ENCODE data around the gene SLAIN2. TPM values are rescaled to one million over a fixed set of nuclear protein-coding genes. Genes with fewer than 3 reads are reported as not detected.

The SLAIN2 gene
- total RNA-seq, 1 experiment from 2014 or later: 35.8 TPM

GRCh38 chr4:48429709-48430474 lies 88.6 kb downstream of the SLAIN2 start:
- no peak for DNase-seq (ENCODE audit: low spot score)
- ATAC-seq: peak; percentile 68

DNA sequence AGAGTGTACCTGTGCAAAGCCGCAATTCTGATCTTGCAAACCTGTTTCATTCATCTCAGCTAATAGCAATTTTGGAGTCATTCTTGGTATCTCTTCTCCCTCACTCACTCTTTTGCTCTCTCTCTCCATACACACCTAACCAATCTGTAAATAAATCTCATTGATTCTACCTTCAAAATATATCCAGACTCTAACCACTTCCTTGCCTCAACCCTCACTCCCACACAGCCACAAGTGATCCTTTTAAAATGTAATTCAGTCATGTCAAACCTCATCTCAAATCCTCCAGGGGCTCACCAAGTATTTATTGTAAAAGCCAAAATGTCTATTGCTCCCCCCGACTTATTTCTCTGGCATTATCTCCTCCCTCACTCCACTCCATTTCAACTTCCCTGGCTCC lies 90.1 kb downstream of the SLAIN2 start:
- peak overlapping the region; percentile 66 for H3K27ac Mint-ChIP-seq
- no peaks in the 10 kb centered on the region for H3K27me3 Mint-ChIP-seq (ENCODE audit: low read depth)
- no peak for ATAC-seq
- H3K36me3 Mint-ChIP-seq: no peaks in the 10 kb centered on the region
- ChIA-PET POLR2A (no interaction called here), CTCF (interaction anchor here (2.0 kb wide), 1 partner anchor 304 kb away, joined by 4 read pairs; no protein-coding TSS in a partner anchor)
- peaks cover 20% of the 10 kb centered on the region for H3K4me1 Mint-ChIP-seq
- H3K4me3 Mint-ChIP-seq: no peak overlapping the region
- TF ChIP-seq FOXP1 (CRISPR knock-in tag; IDR thresholded peaks at IDR 0.05; ENCODE audit: borderline replicate concordance): no peak
- TF ChIP-seq, protein P1, sequence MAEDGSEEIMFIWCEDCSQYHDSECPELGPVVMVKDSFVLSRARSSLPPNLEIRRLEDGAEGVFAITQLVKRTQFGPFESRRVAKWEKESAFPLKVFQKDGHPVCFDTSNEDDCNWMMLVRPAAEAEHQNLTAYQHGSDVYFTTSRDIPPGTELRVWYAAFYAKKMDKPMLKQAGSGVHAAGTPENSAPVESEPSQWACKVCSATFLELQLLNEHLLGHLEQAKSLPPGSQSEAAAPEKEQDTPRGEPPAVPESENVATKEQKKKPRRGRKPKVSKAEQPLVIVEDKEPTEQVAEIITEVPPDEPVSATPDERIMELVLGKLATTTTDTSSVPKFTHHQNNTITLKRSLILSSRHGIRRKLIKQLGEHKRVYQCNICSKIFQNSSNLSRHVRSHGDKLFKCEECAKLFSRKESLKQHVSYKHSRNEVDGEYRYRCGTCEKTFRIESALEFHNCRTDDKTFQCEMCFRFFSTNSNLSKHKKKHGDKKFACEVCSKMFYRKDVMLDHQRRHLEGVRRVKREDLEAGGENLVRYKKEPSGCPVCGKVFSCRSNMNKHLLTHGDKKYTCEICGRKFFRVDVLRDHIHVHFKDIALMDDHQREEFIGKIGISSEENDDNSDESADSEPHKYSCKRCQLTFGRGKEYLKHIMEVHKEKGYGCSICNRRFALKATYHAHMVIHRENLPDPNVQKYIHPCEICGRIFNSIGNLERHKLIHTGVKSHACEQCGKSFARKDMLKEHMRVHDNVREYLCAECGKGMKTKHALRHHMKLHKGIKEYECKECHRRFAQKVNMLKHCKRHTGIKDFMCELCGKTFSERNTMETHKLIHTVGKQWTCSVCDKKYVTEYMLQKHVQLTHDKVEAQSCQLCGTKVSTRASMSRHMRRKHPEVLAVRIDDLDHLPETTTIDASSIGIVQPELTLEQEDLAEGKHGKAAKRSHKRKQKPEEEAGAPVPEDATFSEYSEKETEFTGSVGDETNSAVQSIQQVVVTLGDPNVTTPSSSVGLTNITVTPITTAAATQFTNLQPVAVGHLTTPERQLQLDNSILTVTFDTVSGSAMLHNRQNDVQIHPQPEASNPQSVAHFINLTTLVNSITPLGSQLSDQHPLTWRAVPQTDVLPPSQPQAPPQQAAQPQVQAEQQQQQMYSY (CRISPR knock-in tag; IDR thresholded peaks at IDR 0.05): no peak
- DNase-seq (ENCODE audit: low spot score): no peak
- H3K9me3 Mint-ChIP-seq: no peaks in the 10 kb centered on the region

More at GRCh38 chr4:48429709-48430474, 88.6 kb downstream of the SLAIN2 start:
- Mint-ChIP-seq H3K36me3 (no peaks in the 10 kb centered on the region), H3K27ac (peak overlapping the region; percentile 14; the same call in 1 of the 2 replicates), H3K27me3 (ENCODE audit: low read depth) (no peaks in the 10 kb centered on the region), H3K9me3 (no peaks in the 10 kb centered on the region), H3K4me1 (peaks cover 20% of the 10 kb centered on the region), H3K4me3 (no peak overlapping the region)
- TF ChIP-seq FOXJ3 (CRISPR knock-in tag; IDR thresholded peaks at IDR 0.05; ENCODE audit: borderline replicate concordance): no peak
- TF ChIP-seq, protein P2, sequence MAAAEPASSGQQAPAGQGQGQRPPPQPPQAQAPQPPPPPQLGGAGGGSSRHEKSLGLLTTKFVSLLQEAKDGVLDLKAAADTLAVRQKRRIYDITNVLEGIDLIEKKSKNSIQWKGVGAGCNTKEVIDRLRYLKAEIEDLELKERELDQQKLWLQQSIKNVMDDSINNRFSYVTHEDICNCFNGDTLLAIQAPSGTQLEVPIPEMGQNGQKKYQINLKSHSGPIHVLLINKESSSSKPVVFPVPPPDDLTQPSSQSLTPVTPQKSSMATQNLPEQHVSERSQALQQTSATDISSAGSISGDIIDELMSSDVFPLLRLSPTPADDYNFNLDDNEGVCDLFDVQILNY (CRISPR knock-in tag; IDR thresholded peaks at IDR 0.05): no peak
- no peak for TF ChIP-seq NFATC4 (CRISPR knock-in tag; IDR thresholded peaks at IDR 0.05)
- TF ChIP-seq GABPB1 (CRISPR knock-in tag; IDR thresholded peaks at IDR 0.05): no peak
- TF ChIP-seq TP53 (CRISPR knock-in tag; IDR thresholded peaks at IDR 0.05): no peak
- CTCF ChIA-PET: interaction anchor here (2.0 kb wide), 1 partner anchor 302 kb away, joined by 4 read pairs; no protein-coding TSS in a partner anchor
- POLR2A ChIA-PET: no interaction called here

DNA sequence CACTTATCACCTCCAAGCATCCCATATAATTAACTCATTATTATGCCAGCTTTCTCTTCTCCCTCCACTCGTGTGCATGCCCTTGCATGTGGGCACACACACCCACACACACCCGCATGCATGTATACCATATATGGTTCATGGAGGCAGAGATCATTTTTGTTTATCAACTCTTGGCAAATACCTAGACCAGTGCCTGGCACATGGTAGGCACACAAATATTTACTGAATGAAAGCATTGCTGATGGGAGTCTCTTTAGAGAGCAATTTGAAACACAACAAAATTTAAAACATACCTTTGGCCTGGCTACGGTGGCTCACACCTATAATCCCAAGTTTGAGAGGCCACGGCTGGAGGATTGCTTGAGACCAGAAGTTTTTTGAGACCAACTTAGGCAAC lies 90.7 kb downstream of the SLAIN2 start:
- ATAC-seq: no peak
- CTCF ChIA-PET: interaction anchor here (0.7 kb wide), 1 partner anchor 15 kb away, joined by 3 read pairs; no protein-coding TSS in a partner anchor
- H3K36me3 Mint-ChIP-seq: no peaks in the 10 kb centered on the region
- no peak for DNase-seq (ENCODE audit: low spot score)
- POLR2A ChIA-PET: no interaction called here
- no peak overlapping the region for H3K4me3 Mint-ChIP-seq
- H3K27me3 Mint-ChIP-seq (ENCODE audit: low read depth): no peaks in the 10 kb centered on the region
- H3K4me1 Mint-ChIP-seq: peaks cover 20% of the 10 kb centered on the region
- peak overlapping the region; percentile 7 for H3K27ac Mint-ChIP-seq
- H3K9me3 Mint-ChIP-seq: no peaks in the 10 kb centered on the region
- TF ChIP-seq SMAD4 (CRISPR knock-in tag; IDR thresholded peaks at IDR 0.05): no peak
- TF ChIP-seq TP53 (CRISPR knock-in tag; IDR thresholded peaks at IDR 0.05): no peak
- no peak for TF ChIP-seq ZNF219 (CRISPR knock-in tag; IDR thresholded peaks at IDR 0.05; ENCODE audit: borderline replicate concordance)
- TF ChIP-seq JUN (CRISPR knock-in tag; IDR thresholded peaks at IDR 0.05): no peak
- no peak for TF ChIP-seq AR (CRISPR knock-in tag; IDR thresholded peaks at IDR 0.05)
- TF ChIP-seq, protein P3, sequence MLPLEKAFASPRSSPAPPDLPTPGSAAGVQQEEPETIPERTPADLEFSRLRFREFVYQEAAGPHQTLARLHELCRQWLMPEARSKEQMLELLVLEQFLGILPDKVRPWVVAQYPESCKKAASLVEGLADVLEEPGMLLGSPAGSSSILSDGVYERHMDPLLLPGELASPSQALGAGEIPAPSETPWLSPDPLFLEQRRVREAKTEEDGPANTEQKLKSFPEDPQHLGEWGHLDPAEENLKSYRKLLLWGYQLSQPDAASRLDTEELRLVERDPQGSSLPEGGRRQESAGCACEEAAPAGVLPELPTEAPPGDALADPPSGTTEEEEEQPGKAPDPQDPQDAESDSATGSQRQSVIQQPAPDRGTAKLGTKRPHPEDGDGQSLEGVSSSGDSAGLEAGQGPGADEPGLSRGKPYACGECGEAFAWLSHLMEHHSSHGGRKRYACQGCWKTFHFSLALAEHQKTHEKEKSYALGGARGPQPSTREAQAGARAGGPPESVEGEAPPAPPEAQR (CRISPR knock-in tag; IDR thresholded peaks at IDR 0.05): no peak
- TF ChIP-seq, protein P4, sequence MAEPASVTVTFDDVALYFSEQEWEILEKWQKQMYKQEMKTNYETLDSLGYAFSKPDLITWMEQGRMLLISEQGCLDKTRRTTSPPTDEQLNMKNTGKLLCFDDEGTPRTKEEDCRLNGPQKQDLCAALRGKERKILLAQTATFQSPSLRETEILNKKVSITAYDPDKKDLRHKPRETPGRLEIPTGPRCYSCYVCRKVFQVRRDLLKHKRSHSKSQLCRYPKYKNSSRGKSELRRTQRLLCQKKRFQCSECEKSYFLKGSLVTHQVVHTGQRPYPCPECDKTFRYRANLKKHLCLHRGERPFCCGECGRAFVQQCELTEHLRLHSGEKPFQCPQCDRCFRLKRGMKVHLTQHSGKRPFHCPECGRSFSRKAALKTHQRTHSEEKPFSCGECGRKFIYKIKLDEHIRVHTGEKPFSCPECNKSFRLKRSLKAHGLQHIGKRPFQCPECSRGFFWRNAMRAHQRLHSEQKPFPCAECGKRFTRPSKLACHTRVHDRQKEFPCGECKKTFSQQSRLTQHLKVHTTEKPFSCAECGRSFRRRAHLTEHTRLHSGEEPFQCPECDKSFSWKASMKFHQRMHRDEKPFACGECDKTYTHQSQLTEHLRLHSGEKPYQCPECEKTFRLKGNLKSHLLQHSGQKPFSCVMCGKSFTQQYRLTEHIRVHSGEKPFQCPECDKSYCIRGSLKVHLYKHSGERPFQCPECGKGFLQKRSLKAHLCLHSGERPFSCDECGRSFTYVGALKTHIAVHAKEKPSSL (CRISPR knock-in tag; conservative IDR thresholded peaks at IDR 0.05): no peak
- TF ChIP-seq GRHL2 (CRISPR knock-in tag; IDR thresholded peaks at IDR 0.05; ENCODE audit: insufficient replicate concordance, severe bottlenecking): no peak
- TF ChIP-seq AFF4 (CRISPR knock-in tag; IDR thresholded peaks at IDR 0.05; ENCODE audit: borderline replicate concordance): no peak
- no peak for TF ChIP-seq NFATC4 (CRISPR knock-in tag; IDR thresholded peaks at IDR 0.05)
